HG03108 (cell line): ENCODE data around the gene ABCD1.
"Not testable (repeated sequence)": the region's sequence is repeated elsewhere in the genome, so short reads cannot be mapped to it uniquely, and the experiment has no call there.

ENCODE experiments used
- ATAC-seq: cut with Tn5 transposase; IDR thresholded peaks from one replicate; pipeline ENCODE4 v1.9.1; 2021; ENCODE audit warnings: moderate library complexity; ENCODE audit not compliant: unreplicated experiment

ABCD1 gene

GRCh38 chrX:153732401-153732800 lies 7.7 kb downstream of the ABCD1 start:
- ATAC-seq, result no peak

DNA sequence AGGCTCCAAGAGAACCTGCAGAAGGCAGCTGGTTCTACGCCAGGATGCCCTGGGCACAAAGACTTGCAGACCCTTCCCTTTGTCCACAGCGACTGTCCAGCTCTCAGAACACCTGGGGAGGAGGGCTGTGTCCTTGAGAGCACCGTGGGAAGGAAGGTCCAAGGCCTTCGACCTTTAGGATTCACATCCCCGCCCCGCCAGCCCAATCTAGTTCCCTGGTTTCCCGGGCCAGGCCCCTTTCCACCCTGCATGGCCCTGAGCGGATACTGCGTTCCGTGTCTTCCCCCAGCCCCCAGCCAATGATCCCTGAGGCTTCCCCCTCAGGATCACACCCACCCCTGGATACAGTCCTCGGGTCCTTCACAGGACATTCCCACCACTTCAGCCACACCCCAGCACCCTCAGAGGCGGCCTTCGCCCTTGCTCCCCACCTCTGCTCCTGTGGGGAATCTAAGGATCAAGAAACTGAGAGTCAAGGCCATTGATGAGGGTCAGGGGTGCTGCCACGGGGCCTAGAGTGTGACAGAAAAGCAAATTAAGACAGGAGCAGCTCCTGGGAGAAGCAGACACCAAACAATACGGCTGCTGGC lies 9.1 kb downstream of the ABCD1 start:
- ATAC-seq, result no peak

DNA sequence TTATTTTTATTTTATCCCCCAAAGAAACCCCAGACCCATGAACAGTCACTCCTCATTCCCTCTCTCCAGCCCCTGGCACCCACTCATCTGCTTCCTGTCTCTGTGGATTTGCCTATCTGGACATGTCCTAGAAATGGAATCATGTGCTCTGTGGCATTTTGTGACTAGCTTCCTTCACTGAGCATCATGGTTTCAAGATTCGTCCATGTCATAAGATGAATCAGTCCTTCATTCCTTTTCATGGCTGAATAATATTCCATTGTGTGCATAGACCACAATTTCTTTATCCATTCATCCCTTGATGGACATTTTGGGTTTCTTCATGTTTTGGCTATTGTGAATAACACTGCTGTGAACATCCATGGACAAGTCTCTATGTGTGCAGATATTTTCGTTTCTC lies 10.2 kb downstream of the ABCD1 start:
- ATAC-seq, result no peak

GRCh38 chrX:153735274-153735673 lies 10.6 kb downstream of the ABCD1 start:
- ATAC-seq, result no peak

- no peak for ATAC-seq
Measured at GRCh38 chrX:153736071-153736820, 11.6 kb downstream of the ABCD1 start.

DNA sequence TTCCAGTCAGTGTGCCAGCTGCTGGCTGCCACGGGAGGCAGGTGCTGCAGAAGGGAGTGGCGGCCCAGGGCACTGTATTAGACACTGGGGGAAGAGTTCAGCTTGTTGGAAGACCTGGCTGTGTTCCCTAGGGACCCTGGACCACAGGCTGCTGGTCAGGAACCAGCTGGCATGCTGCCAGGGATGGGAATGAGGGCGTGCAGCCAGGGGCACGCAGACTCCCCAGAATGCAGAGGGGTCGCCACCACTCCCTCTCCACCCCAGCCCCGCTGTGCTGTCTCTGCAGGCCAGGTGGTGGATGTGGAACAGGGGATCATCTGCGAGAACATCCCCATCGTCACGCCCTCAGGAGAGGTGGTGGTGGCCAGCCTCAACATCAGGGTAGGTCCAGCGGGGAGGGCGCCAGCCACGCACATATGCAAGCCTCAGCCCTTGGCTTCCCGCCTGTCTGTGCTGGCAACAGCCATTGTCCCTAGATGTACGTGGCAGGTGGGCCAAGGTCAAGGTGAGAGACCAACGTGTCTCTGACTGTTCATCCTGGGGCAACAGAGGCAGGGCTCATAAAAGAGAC lies 12.3 kb downstream of the ABCD1 start:
- ATAC-seq, result no peak

DNA sequence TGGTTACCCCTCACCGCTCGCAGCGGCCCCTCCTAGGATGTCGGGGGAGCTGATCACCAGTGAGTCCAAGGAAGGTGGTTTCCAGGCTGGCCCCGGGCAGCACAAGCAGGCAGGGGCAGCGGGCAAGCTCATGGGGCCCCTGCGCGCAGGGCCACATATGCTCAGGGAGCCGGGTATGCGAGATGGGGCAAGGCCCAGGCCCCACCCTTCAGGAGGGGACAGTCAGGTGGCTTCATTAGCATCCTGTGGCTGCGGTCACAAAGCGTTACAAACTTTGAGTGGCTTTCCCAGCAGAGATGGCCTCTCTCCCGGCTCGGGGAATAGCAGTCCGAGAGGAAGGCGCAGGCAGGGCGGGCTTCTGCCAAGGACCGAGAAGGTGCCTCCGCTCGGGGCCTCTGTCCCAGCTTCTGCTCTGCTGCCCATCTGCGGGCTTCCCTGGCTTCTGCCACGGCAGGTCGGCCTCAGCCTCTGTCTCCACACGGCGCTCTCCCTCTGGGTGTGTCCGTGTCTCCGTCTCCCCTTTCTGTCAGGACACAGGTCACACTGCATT lies 13.5 kb downstream of the ABCD1 start:
- ATAC-seq, result no peak

DNA sequence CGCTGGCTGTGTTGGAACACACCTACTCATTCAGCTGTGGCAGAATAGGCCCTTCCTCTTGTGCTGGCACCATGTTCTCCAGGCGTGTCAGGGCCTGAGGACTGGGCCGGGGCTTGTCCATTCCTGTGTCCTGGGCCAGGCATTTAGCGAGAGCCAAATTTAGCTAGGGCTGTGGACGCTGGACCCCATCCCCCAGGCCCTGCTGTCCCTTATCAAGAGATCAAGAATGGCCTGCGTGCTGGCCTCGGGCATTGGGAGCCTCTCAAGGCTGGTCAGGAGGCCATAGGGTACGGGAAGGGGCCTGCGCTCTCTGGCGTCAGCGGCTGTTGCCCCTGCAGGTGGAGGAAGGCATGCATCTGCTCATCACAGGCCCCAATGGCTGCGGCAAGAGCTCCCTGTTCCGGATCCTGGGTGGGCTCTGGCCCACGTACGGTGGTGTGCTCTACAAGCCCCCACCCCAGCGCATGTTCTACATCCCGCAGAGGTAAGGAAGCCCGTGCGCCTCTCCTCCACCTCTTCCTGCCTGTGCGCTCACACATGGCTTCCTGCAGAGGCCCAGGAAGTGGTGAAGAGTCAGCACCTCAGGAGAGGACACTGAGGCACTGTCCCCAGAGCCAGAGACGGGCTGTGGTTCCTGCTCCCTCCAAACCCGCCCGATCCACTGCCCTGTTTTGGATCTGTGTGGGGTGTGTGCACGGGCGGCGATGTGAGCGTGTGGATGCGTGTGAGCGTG lies 15.3 kb downstream of the ABCD1 start:
- no peak for ATAC-seq

- no peak for ATAC-seq
Measured at GRCh38 chrX:153740631-153741222, 16.1 kb downstream of the ABCD1 start.

DNA sequence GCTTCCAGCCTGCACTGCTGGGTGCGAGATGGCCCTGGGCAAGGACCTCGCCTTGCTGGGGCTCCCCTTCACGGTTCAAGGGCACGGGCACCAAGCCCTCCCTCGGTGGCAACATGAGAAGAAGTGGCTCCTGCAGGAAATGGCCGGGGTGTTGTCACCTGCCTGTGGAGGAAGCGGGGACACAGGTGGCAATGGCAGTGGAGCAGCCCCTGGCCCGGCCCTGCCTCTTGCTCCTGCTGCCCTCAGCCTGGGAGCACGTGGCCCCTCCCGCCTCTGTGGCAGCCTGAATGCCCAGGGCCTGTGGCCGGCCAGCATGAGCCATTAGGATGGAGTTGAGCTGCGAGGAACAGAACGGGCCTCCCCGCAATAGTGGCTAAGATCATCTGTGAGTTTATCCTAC lies 16.8 kb downstream of the ABCD1 start:
- no peak for ATAC-seq

DNA sequence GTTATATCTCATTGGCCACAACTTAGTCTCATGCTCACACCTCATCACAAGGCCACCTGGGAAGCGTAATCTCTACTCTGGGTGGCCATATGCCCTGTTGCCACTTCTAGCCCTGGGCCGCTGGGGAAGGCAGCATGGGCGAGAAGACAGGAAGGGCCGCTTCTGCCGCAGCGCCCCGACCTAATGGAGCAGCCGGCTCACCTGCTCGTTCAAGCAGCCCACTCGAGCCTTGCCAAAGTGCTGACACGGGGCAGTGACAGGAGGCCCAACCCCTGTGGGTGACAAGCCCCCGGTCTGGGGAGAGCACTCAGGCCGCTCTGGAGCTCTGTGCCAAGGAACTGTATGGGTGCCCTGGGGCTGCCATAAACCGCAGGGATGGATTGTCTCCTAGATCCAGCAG lies 17.5 kb downstream of the ABCD1 start:
- not testable (repeated sequence) for ATAC-seq

DNA sequence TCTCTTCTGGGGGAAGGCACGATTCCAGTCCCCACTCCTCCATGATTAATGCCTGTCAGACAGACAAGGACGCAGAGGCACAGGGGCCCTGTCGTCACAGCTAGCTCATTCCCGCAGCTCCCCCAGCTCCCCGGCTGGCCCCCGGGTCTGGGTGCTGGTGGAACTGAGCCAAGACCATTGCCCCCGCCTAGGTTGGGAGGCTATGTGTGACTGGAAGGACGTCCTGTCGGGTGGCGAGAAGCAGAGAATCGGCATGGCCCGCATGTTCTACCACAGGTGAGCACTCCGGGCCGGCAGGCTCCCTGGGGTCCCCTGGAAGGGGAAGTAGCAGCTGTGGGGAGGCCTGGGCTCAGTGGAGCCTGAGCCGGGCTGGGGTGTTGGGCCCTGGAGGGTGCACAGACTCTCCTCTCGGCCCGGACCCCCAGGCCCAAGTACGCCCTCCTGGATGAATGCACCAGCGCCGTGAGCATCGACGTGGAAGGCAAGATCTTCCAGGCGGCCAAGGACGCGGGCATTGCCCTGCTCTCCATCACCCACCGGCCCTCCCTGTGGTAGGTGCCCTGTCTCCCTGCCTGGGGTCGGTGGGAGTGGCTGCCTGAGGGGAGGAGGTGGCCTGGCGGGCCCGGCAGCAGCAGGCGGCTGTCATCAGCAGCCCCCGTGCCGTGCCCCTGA lies 18.3 kb downstream of the ABCD1 start:
- ATAC-seq, result not testable (repeated sequence)

DNA sequence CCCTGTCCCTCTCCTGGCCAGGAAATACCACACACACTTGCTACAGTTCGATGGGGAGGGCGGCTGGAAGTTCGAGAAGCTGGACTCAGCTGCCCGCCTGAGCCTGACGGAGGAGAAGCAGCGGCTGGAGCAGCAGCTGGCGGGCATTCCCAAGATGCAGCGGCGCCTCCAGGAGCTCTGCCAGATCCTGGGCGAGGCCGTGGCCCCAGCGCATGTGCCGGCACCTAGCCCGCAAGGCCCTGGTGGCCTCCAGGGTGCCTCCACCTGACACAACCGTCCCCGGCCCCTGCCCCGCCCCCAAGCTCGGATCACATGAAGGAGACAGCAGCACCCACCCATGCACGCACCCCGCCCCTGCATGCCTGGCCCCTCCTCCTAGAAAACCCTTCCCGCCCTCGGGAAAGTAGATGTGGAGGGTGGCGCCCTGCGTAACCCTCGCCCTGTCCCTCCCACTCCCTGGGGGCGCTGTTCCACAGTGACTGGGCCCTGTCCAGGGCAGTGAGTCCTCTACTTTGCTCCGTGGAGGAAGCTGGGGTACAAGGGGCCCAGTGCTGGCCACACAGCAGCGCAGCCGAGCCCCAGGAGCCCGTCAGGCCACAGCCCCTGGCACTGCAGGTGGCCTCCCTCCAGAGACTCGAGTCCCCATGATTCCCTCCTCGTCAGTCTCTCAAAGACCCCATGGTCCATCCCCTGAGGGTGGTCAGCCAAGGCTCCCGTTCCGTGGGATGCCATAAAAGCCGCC lies 19.0 kb downstream of the ABCD1 start:
- ATAC-seq, result not testable (repeated sequence)

DNA sequence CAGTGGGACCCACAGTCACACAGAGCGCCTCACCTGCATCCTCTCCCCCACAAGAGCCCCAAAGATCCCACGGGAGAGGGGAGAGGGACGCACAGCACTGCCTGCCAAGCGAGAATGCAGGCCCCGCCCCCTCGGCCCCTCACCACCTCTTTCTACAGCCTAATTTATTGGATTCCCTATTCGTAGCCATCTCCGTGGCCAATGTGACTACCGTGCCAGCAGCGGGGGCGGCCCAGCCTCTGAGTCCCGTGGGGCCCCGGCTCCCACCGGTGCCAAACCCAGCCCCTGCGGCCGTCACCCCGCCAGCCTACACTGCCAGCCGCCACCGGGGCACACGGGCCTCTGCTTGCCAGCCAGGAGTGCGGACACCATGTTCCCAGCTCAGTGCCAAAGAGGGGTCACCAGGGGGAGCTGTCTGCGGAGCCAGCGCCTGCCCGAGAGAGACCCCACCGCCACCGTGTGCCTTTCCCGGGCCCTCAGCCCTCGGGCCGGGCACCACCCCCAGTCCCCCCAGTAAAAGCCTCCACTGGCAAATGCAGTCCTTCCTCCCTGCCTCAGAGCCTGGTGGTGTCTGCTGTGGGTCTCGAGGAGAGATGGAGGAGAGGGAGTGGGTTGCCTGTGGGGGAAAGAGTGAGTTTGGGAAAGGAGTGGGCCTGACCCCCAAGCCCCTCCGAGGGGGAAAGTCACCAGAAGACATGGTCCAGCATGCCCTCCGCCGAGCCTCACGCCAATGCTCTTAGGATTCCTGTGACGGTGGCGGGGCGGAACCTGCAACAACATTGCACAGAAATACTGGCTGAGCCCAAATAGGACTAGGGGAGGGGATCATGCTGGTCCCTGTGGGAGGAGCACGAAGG lies 19.8 kb downstream of the ABCD1 start:
- no peak for ATAC-seq

GRCh38 chrX:153745067-153745433 lies 20.4 kb downstream of the ABCD1 start:
- ATAC-seq, result not testable (repeated sequence)

- no peak for ATAC-seq
Measured at GRCh38 chrX:153746359-153746758, 21.7 kb downstream of the ABCD1 start.

- ATAC-seq, result not testable (repeated sequence)
Measured at GRCh38 chrX:153746991-153747390, 22.3 kb downstream of the ABCD1 start.

- not testable (repeated sequence) for ATAC-seq
Measured at GRCh38 chrX:153749017-153749416, 24.4 kb downstream of the ABCD1 start.
